ENCODE data around the gene SRGAP3.

SRGAP3 gene

DNA sequence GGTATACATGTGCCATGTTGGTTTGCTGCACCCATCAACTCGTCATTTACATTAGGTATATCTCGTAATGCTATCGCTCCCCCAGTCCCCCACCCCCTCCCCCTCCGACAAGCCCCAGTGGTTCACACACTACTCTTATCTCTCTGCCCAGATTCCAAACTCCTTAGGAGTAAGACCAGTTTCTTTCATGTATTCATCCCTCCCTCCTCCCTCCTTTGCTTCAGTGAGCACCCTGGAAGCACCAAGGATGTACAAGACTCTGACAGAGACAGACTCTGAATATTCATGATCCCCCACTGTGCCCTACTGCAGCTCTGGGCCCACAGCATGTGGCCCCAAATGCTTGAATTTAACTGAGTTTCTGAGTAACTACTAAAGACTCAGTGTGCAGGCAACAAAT, 172.4 kb downstream of the SRGAP3 start:
- H3K4me3 Mint-ChIP-seq, result no peak overlapping the region
- no peak for DNase-seq (ENCODE audit: low spot score)

GRCh38 chr3:9075762-9076161, 173.7 kb downstream of the SRGAP3 start:
- H3K4me1 Mint-ChIP-seq (ENCODE audit: low read depth), result no peaks in the 10 kb centered on the region
- H3K9me3 Mint-ChIP-seq, result no peaks in the 10 kb centered on the region
- H3K4me3 Mint-ChIP-seq, result no peak overlapping the region
- DNase-seq (ENCODE audit: low spot score), result no peak
- peaks cover 2% of the 10 kb centered on the region for H3K27me3 Mint-ChIP-seq (ENCODE audit: low read depth)
- H3K27ac Mint-ChIP-seq, result no peak overlapping the region
- H3K36me3 Mint-ChIP-seq (ENCODE audit: low read depth), result no peaks in the 10 kb centered on the region

More for the DNA sequence above, 172.4 kb downstream of the SRGAP3 start:
- Mint-ChIP-seq H3K27ac (no peak overlapping the region), H3K36me3 (ENCODE audit: low read depth) (no peaks in the 10 kb centered on the region), H3K9me3 (no peaks in the 10 kb centered on the region), H3K4me1 (ENCODE audit: low read depth) (no peaks in the 10 kb centered on the region), H3K27me3 (ENCODE audit: low read depth) (peaks cover 2% of the 10 kb centered on the region)

- no peak for DNase-seq (ENCODE audit: low spot score)
- no peaks in the 10 kb centered on the region for H3K4me1 Mint-ChIP-seq (ENCODE audit: low read depth)
- no peaks in the 10 kb centered on the region for H3K36me3 Mint-ChIP-seq (ENCODE audit: low read depth)
- H3K9me3 Mint-ChIP-seq, result no peaks in the 10 kb centered on the region
- peaks cover 2% of the 10 kb centered on the region for H3K27me3 Mint-ChIP-seq (ENCODE audit: low read depth)
- H3K27ac Mint-ChIP-seq, result no peak overlapping the region
- H3K4me3 Mint-ChIP-seq, result no peak overlapping the region
Measured at GRCh38 chr3:9074079-9074478, 175.4 kb downstream of the SRGAP3 start.

GRCh38 chr3:9072667-9073009, 176.8 kb downstream of the SRGAP3 start:
- H3K36me3 Mint-ChIP-seq (ENCODE audit: low read depth), result no peaks in the 10 kb centered on the region
- no peak overlapping the region for H3K4me3 Mint-ChIP-seq
- DNase-seq (ENCODE audit: low spot score), result no peak
- H3K4me1 Mint-ChIP-seq (ENCODE audit: low read depth), result no peaks in the 10 kb centered on the region
- peaks cover 2% of the 10 kb centered on the region for H3K27me3 Mint-ChIP-seq (ENCODE audit: low read depth)
- no peaks in the 10 kb centered on the region for H3K9me3 Mint-ChIP-seq
- H3K27ac Mint-ChIP-seq, result no peak overlapping the region

DNA sequence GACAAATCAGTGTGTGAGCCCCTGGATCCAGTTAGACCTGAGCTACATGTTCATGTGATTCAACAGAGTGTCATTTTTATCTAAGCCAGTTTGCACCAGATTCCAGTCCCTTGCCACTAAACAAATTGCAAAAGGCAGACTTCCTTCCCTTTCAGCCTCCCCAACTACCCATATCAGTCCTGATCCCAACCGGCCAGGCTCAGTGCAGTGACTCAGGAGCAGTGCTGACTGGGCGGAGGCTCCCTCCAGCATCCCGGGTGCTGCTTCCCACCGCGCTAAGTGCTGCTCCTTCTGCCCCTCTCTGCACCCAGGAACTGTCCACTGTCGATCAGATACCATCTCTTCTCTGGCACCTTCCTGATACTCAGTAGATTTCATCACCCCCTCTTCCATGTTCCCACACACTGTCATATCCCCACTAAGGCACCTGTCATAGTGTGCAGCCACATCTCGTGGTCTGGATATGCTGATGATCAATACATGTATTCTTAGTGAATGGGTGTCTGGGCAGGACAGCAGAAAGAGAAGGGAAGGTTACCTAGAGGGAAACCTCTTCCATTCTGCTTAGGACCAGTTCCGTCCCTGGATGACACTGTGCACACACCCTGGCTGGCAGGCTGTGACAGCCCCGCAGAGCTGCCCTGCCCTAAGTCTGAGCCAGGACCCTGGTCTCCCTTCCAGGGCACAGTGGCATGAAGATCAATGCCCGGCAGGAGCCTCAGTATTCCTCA, 177.3 kb downstream of the SRGAP3 start:
- H3K36me3 Mint-ChIP-seq (ENCODE audit: low read depth), result no peaks in the 10 kb centered on the region
- no peak for DNase-seq (ENCODE audit: low spot score)
- H3K9me3 Mint-ChIP-seq, result no peaks in the 10 kb centered on the region
- H3K4me1 Mint-ChIP-seq (ENCODE audit: low read depth), result no peaks in the 10 kb centered on the region
- H3K27me3 Mint-ChIP-seq (ENCODE audit: low read depth), result peaks cover 2% of the 10 kb centered on the region
- no peak overlapping the region for H3K4me3 Mint-ChIP-seq
- H3K27ac Mint-ChIP-seq, result no peak overlapping the region

DNA sequence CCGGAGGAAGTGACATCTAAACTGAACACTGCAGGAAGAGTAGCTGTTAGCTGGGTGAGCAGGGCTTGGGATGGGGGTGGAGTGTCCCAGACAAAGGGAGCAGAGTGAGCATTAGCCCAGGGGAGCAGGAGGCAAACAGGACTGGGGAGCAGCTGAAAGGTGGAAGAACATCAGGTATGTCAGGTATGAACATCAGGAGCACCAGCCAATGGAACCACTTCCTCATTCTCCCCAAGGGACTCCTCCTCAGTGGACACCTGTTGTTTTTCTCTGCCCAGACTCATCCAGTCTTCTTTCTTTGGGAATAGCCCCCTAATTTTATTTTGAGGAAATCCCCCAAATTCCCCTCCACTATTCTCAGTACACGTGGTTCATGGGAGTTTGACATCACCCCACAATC, 178.5 kb downstream of the SRGAP3 start:
- H3K9me3 Mint-ChIP-seq, result no peaks in the 10 kb centered on the region
- H3K27me3 Mint-ChIP-seq (ENCODE audit: low read depth), result peaks cover 2% of the 10 kb centered on the region
- H3K27ac Mint-ChIP-seq, result no peak overlapping the region
- no peaks in the 10 kb centered on the region for H3K36me3 Mint-ChIP-seq (ENCODE audit: low read depth)
- no peak for DNase-seq (ENCODE audit: low spot score)
- H3K4me3 Mint-ChIP-seq, result no peak overlapping the region
- H3K4me1 Mint-ChIP-seq (ENCODE audit: low read depth), result no peaks in the 10 kb centered on the region

GRCh38 chr3:9069971-9070370, 179.5 kb downstream of the SRGAP3 start:
- H3K27me3 Mint-ChIP-seq (ENCODE audit: low read depth), result peaks cover 2% of the 10 kb centered on the region
- no peak for DNase-seq (ENCODE audit: low spot score)
- no peaks in the 10 kb centered on the region for H3K4me1 Mint-ChIP-seq (ENCODE audit: low read depth)
- H3K4me3 Mint-ChIP-seq, result no peak overlapping the region
- H3K27ac Mint-ChIP-seq, result no peak overlapping the region
- H3K9me3 Mint-ChIP-seq, result no peaks in the 10 kb centered on the region
- H3K36me3 Mint-ChIP-seq (ENCODE audit: low read depth), result no peaks in the 10 kb centered on the region

DNA sequence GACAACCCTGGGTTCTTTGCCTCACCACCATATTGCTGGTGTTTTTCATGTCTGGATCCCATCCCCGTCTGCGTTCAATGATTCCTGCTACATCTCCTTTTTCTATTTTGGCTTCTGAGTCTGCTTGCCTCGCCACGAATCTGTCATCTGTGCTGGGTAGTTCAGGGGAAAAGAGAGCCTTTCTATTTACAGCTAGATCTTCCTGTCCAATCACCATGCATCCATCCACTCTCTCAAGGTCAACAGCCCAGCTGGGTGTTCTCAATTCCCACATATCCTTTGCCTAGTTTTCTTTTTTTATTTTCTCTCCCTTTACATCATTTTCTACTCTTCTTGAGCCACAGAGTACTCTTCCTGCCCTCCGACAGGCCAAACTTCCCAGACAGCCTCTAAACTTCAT, 181.4 kb downstream of the SRGAP3 start:
- Mint-ChIP-seq H3K36me3 (ENCODE audit: low read depth) (no peaks in the 10 kb centered on the region), H3K9me3 (no peaks in the 10 kb centered on the region)

GRCh38 chr3:9067352-9067975, 182.0 kb downstream of the SRGAP3 start:
- H3K4me3 Mint-ChIP-seq, result no peak overlapping the region
- H3K27me3 Mint-ChIP-seq (ENCODE audit: low read depth), result peaks cover 2% of the 10 kb centered on the region
- no peak for DNase-seq (ENCODE audit: low spot score)
- H3K36me3 Mint-ChIP-seq (ENCODE audit: low read depth), result no peaks in the 10 kb centered on the region
- peaks cover 3% of the 10 kb centered on the region for H3K9me3 Mint-ChIP-seq
- H3K4me1 Mint-ChIP-seq (ENCODE audit: low read depth), result no peaks in the 10 kb centered on the region
- no peak overlapping the region for H3K27ac Mint-ChIP-seq

More for the DNA sequence above, 181.4 kb downstream of the SRGAP3 start:
- H3K27ac Mint-ChIP-seq, result no peak overlapping the region
- H3K4me1 Mint-ChIP-seq (ENCODE audit: low read depth), result no peaks in the 10 kb centered on the region
- DNase-seq (ENCODE audit: low spot score), result no peak
- H3K4me3 Mint-ChIP-seq, result no peak overlapping the region
- peaks cover 2% of the 10 kb centered on the region for H3K27me3 Mint-ChIP-seq (ENCODE audit: low read depth)

DNA sequence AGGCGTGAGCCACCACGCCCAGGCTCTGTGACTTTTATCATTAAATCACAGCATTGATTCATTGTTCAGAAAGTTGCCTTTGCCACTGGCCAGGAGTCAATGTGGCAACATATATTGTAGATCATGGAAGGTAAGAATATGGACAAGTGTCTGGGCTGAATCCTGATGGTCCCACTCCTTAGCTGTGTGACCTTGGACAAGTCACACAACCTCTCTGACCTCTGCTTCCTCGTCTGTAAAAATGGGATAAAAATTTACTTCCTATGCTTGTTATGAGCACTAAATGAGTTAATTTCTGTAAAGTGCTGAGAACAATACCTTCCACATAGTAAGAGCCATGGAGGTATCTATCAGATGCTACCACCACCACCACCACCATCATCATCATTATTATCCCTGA, 182.7 kb downstream of the SRGAP3 start:
- H3K36me3 Mint-ChIP-seq (ENCODE audit: low read depth), result no peaks in the 10 kb centered on the region
- no peak for DNase-seq (ENCODE audit: low spot score)
- H3K27me3 Mint-ChIP-seq (ENCODE audit: low read depth), result no peaks in the 10 kb centered on the region
- no peak overlapping the region for H3K27ac Mint-ChIP-seq
- H3K9me3 Mint-ChIP-seq, result peaks cover 5% of the 10 kb centered on the region
- no peaks in the 10 kb centered on the region for H3K4me1 Mint-ChIP-seq (ENCODE audit: low read depth)
- H3K4me3 Mint-ChIP-seq, result no peak overlapping the region

GRCh38 chr3:9066141-9066540, 183.3 kb downstream of the SRGAP3 start:
- peaks cover 5% of the 10 kb centered on the region for H3K9me3 Mint-ChIP-seq

DNA sequence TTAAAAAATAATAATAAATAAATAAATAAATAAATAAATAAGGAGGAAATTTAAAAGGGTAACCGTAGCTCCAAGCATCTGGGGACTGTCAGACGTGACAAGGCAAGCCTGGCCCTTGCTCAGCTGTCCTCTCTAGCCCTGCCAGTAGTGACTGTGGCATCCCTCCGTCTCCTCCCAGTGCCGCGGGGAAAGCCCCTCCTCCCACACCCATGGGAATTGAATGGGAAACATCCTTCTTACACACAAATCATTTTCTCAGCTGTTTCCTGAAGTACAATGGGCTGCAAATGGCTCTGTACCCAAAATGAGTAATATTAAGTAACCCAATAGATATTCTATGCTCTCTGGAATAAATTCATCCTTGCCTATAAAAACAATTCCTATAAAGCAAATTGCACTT, 184.6 kb downstream of the SRGAP3 start:
- H3K27me3 Mint-ChIP-seq (ENCODE audit: low read depth), result no peaks in the 10 kb centered on the region
- DNase-seq (ENCODE audit: low spot score), result no peak
- H3K4me1 Mint-ChIP-seq (ENCODE audit: low read depth), result no peaks in the 10 kb centered on the region
- H3K9me3 Mint-ChIP-seq, result peaks cover 5% of the 10 kb centered on the region
- H3K4me3 Mint-ChIP-seq, result no peak overlapping the region
- H3K27ac Mint-ChIP-seq, result no peak overlapping the region
- no peaks in the 10 kb centered on the region for H3K36me3 Mint-ChIP-seq (ENCODE audit: low read depth)

More at GRCh38 chr3:9066141-9066540, 183.3 kb downstream of the SRGAP3 start:
- Mint-ChIP-seq H3K27me3 (ENCODE audit: low read depth) (no peaks in the 10 kb centered on the region), H3K4me1 (ENCODE audit: low read depth) (no peaks in the 10 kb centered on the region), H3K4me3 (no peak overlapping the region), H3K36me3 (ENCODE audit: low read depth) (no peaks in the 10 kb centered on the region), H3K27ac (no peak overlapping the region)
- no peak for DNase-seq (ENCODE audit: low spot score)

GRCh38 chr3:9064251-9064650, 185.2 kb downstream of the SRGAP3 start:
- Mint-ChIP-seq H3K27me3 (ENCODE audit: low read depth) (no peaks in the 10 kb centered on the region), H3K4me3 (no peak overlapping the region), H3K4me1 (ENCODE audit: low read depth) (no peaks in the 10 kb centered on the region), H3K9me3 (peaks cover 5% of the 10 kb centered on the region), H3K36me3 (ENCODE audit: low read depth) (no peaks in the 10 kb centered on the region), H3K27ac (no peak overlapping the region)
- no peak for DNase-seq (ENCODE audit: low spot score)

GRCh38 chr3:9062570-9062969, 186.9 kb downstream of the SRGAP3 start:
- Mint-ChIP-seq H3K4me1 (ENCODE audit: low read depth) (no peaks in the 10 kb centered on the region), H3K27ac (no peak overlapping the region), H3K36me3 (ENCODE audit: low read depth) (no peaks in the 10 kb centered on the region), H3K9me3 (peaks cover 5% of the 10 kb centered on the region), H3K4me3 (no peak overlapping the region), H3K27me3 (ENCODE audit: low read depth) (no peaks in the 10 kb centered on the region)
- DNase-seq (ENCODE audit: low spot score), result no peak

DNA sequence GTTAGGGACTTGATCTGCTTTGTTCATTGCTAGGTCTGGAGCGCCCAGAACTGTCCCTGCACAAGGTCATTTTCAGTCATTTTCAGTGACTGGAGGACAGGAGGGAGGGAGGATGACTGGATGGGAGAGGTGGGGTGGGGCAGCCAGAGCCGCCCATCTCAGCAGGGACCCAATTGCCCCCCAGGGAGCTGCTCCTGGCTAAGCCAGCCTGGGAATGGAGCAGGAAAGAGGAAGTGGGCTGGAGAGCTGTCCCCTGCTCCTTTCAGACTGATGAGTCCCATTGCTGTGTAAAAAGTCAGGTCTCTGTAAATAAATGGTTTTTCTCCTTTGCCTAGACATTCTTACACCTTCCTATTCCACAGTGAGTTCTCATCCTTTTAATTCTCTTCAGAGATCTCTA, 187.8 kb downstream of the SRGAP3 start:
- no peak overlapping the region for H3K27ac Mint-ChIP-seq

More for the DNA sequence above, 187.8 kb downstream of the SRGAP3 start:
- H3K9me3 Mint-ChIP-seq, result peaks cover 5% of the 10 kb centered on the region
- no peaks in the 10 kb centered on the region for H3K27me3 Mint-ChIP-seq (ENCODE audit: low read depth)
- DNase-seq (ENCODE audit: low spot score), result no peak
- no peak overlapping the region for H3K4me3 Mint-ChIP-seq
- H3K36me3 Mint-ChIP-seq (ENCODE audit: low read depth), result no peaks in the 10 kb centered on the region
- H3K4me1 Mint-ChIP-seq (ENCODE audit: low read depth), result no peaks in the 10 kb centered on the region

Data from T-helper 2 cell treated with Interferon-gamma antibody and Interleukin-4, amounts not matched to agents 5 μg/mL and 100 μg/mL, for 36 hours (primary cell).